Measurements from ENCODE around the gene LYRM2.

The LYRM2 gene

DNA sequence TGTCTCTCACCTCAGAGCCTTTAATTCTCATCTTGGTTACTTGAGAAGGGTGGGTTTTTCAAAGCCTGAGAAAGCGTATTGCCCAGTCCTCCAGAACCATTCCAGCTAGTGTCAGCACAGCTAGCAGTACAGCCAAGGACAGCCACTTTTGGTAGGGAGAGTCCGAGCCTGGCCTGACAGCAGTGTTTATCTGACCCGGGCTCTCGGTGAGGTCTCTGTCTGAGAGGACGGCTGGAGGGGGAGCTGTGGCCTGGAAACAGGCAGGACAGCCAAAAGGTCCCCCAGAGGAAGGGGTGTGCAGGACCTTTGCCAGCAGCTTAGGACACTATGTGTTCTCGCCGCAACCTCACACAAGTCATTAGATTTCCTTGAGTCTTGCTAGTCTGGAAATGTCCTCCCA is 38.8 kb downstream of the LYRM2 start:
- Histone ChIP-seq H3K27me3 (ENCODE audit: insufficient read depth, low read depth, severe bottlenecking) (no peaks in the 10 kb centered on the region), H3K36me3 (no peaks in the 10 kb centered on the region)
- TF ChIP-seq, protein P1, sequence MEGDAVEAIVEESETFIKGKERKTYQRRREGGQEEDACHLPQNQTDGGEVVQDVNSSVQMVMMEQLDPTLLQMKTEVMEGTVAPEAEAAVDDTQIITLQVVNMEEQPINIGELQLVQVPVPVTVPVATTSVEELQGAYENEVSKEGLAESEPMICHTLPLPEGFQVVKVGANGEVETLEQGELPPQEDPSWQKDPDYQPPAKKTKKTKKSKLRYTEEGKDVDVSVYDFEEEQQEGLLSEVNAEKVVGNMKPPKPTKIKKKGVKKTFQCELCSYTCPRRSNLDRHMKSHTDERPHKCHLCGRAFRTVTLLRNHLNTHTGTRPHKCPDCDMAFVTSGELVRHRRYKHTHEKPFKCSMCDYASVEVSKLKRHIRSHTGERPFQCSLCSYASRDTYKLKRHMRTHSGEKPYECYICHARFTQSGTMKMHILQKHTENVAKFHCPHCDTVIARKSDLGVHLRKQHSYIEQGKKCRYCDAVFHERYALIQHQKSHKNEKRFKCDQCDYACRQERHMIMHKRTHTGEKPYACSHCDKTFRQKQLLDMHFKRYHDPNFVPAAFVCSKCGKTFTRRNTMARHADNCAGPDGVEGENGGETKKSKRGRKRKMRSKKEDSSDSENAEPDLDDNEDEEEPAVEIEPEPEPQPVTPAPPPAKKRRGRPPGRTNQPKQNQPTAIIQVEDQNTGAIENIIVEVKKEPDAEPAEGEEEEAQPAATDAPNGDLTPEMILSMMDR (IDR thresholded peaks at IDR 0.05; ENCODE audit: low read depth, low read length) = no peak

DNA sequence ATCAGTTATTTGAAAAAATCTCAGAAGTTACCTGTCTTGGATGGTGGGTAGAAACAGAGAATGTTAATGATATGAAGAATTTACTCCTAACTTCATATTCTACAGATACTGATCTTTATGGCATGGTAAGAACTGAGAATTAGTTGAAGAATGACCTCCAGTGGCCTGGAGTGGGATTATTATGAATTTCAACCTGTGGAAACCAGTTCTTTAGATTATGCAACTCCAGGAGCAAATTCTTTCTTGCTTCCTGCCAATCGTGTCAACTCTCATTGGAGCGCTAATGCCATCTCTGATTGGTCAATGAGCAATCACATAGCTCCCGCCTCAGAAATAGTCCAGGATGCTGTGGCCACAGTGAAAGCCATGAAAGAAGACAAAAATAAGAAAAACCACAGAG is 40.6 kb downstream of the LYRM2 start:
- Histone ChIP-seq H3K27me3 (ENCODE audit: insufficient read depth, low read depth, severe bottlenecking) (no peaks in the 10 kb centered on the region), H3K27ac (no peak overlapping the region), H3K4me3 (ENCODE audit: low read depth, low read length) (no peak overlapping the region), H3K36me3 (no peaks in the 10 kb centered on the region), H3K9me3 (ENCODE audit: severe bottlenecking) (no peaks in the 10 kb centered on the region)
- TF ChIP-seq, protein P1 (IDR thresholded peaks at IDR 0.05; ENCODE audit: low read depth, low read length) = no peak
- DNase-seq = no peak

More for the DNA sequence above, 38.8 kb downstream of the LYRM2 start:
- DNase-seq = no peak
- no peak overlapping the region for H3K27ac ChIP-seq
- H3K9me3 ChIP-seq (ENCODE audit: severe bottlenecking) = no peaks in the 10 kb centered on the region
- H3K4me3 ChIP-seq (ENCODE audit: low read depth, low read length) = no peak overlapping the region

DNA sequence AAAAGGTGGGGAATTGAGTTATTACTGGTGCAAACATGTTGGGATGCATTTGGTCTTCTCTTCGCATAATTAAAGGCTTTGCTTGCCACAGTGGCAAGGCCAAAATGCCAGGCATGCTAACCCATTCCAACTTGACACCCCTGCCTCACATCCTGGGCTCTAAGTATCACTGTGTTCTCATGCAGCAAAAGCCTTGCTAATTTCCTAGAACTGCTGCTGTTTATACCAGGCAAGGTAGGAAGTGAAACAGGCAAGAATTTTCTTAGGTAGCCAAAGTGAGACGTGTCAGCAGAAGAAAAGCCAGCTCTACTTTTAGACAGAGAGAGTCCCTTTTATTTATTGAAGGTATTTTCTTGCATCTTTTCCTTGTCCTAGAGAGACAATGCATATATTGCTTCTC is 41.2 kb downstream of the LYRM2 start:
- Histone ChIP-seq H3K4me3 (ENCODE audit: low read depth, low read length) (no peak overlapping the region), H3K27me3 (ENCODE audit: insufficient read depth, low read depth, severe bottlenecking) (no peaks in the 10 kb centered on the region), H3K9me3 (ENCODE audit: severe bottlenecking) (no peaks in the 10 kb centered on the region), H3K27ac (no peak overlapping the region), H3K36me3 (no peaks in the 10 kb centered on the region)
- TF ChIP-seq, protein P1 (IDR thresholded peaks at IDR 0.05; ENCODE audit: low read depth, low read length) = no peak
- DNase-seq = no peak

DNA sequence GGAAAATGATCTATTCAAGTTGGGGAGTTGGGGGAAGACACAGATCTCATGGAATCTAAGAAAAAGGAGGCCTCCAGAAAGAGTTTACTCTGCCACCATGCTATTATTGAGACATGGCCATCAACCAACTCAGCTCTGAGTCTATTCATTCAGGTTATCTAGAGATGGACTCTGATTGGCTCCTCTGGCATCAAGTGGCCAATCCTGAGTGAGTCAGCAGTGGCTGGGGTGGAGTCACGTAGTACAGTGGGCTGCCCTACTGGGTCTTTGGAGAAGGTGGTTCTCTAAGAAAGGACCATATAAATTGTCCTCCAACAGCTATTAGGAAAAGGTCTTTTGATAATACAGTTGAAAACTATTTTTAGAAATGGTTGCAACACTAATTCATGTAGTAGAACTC is 42.1 kb downstream of the LYRM2 start:
- TF ChIP-seq, protein P1 (IDR thresholded peaks at IDR 0.05; ENCODE audit: low read depth, low read length) = no peak
- Histone ChIP-seq H3K9me3 (ENCODE audit: severe bottlenecking) (no peaks in the 10 kb centered on the region), H3K36me3 (no peaks in the 10 kb centered on the region), H3K27me3 (ENCODE audit: insufficient read depth, low read depth, severe bottlenecking) (no peaks in the 10 kb centered on the region), H3K27ac (no peak overlapping the region), H3K4me3 (ENCODE audit: low read depth, low read length) (no peak overlapping the region)
- DNase-seq = no peak

DNA sequence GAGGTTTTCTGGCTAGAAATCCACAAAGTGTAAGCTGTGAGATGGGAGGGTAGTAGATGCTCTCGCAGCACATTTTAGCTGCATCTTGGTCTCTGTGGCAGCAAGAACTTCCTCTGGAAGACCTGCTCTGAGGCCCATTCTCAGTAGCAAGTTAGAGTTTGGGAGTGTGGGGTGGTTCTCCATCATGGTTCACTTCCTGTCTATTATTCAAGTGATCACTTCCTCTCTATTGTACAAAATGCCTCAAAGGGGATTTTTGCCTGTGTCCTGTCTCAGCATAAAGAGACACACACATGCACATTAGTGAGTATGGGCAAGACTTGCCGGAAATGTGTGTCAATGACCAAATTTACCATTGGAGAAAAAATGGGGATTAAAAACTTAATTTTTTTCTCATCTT is 42.5 kb downstream of the LYRM2 start:
- Histone ChIP-seq H3K36me3 (no peaks in the 10 kb centered on the region), H3K4me3 (ENCODE audit: low read depth, low read length) (no peak overlapping the region), H3K27me3 (ENCODE audit: insufficient read depth, low read depth, severe bottlenecking) (no peaks in the 10 kb centered on the region), H3K9me3 (ENCODE audit: severe bottlenecking) (no peaks in the 10 kb centered on the region), H3K27ac (no peak overlapping the region)
- no peak for DNase-seq
- TF ChIP-seq, protein P1 (IDR thresholded peaks at IDR 0.05; ENCODE audit: low read depth, low read length) = no peak

DNA sequence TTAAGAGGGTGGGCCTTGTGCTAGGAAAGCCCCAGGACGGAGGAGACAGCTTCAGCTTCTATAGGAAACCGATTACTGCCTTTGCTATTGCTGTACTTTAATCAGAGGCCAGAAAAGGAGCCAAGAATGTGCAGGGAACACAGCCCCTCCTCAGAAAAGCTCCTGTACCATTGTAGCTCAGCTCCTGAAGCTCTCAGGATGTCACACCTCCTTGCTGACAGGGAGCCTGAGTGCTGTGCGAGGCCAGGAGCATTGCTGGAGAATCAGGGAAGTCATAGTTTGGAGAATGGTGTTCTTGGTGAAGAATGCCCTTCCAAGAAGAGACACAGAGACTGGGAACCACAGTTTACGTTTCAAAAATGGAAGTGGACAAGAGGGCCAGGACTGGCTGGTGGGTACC is 46.8 kb downstream of the LYRM2 start:
- DNase-seq = no peak
- Histone ChIP-seq H3K9me3 (ENCODE audit: severe bottlenecking) (no peaks in the 10 kb centered on the region), H3K36me3 (no peaks in the 10 kb centered on the region), H3K27ac (no peak overlapping the region), H3K4me3 (ENCODE audit: low read depth, low read length) (no peak overlapping the region), H3K27me3 (ENCODE audit: insufficient read depth, low read depth, severe bottlenecking) (no peaks in the 10 kb centered on the region)
- TF ChIP-seq, protein P1 (IDR thresholded peaks at IDR 0.05; ENCODE audit: low read depth, low read length) = no peak

Data from WERI-Rb-1 (cell line).